HEK293 (cell line): ENCODE measurements around the gene SEMA4C.

Source experiments
- CTCF ChIP-seq: fragments of 450-650 bp; formaldehyde crosslinking; IDR thresholded peaks from 2 replicates; pipeline ENCODE4 v1.5.1; 2016; ENCODE audit warnings: missing biosample characterization, missing genetic modification characterization
- GLIS2 ChIP-seq: fragments of 450-650 bp; formaldehyde crosslinking; IDR thresholded peaks from 2 replicates; pipeline ENCODE4 v1.5.1; 2016; ENCODE audit warnings: missing biosample characterization, missing genetic modification characterization
- REPIN1 ChIP-seq: fragments of 450-650 bp; formaldehyde crosslinking; IDR thresholded peaks from 2 replicates; pipeline ENCODE4 v1.5.1; 2017; ENCODE audit warnings: missing biosample characterization, missing genetic modification characterization, low read depth
- ZNF280C ChIP-seq: fragments of 450-650 bp; formaldehyde crosslinking; IDR thresholded peaks from 2 replicates; pipeline ENCODE4 v1.5.1; 2016; ENCODE audit warnings: missing biosample characterization, missing genetic modification characterization

- no peak for TF ChIP-seq REPIN1 (tag by site-specific recombination)
- no peak for TF ChIP-seq ZNF280C (tag by site-specific recombination)
- TF ChIP-seq CTCF (tag by site-specific recombination): no peak
- TF ChIP-seq GLIS2: no peak
These were observed 3.8 kb upstream of the SEMA4C start for GRCh38 chr2:96873651-96874096.
